CD14-positive monocyte (primary cell): ENCODE measurements around the gene DEAF1. TPM values are rescaled to one million over a fixed set of nuclear protein-coding genes. Genes with fewer than 3 reads are reported as not detected.

Experiments
- DNase-seq, 3 donors: peaks; one replicate each; pipeline ENCODE4 v3.0.0-alpha.2; 2011 to 2022
- H2AFZ ChIP-seq: 2 replicates; pipeline ENCODE4 v1.6.0; 2012; ENCODE audit warnings: mild to moderate bottlenecking, low read depth, low read length, inconsistent platforms; ENCODE audit not compliant: insufficient read depth, poor library complexity, severe bottlenecking
- H3K27ac ChIP-seq, 2 donors: 1 replicate in 1 of 2; 2 replicates in 1 of 2; pipeline ENCODE4 v1.5.1; 2012 to 2013; ENCODE audit warnings: low read length in 2 of 2, control low read depth in 1 of 2, inconsistent platforms in 1 of 2, low read depth in 1 of 2, mild to moderate bottlenecking in 1 of 2
- H3K27me3 ChIP-seq, 2 donors: one replicate each; pipeline versions ENCODE4 v1.6.0 to v1.6.1; 2011 to 2013; ENCODE audit warnings: low read length in 2 of 2; ENCODE audit not compliant: control insufficient read depth in 2 of 2, insufficient read depth in 2 of 2
- H3K36me3 ChIP-seq, 2 donors: replicated peaks in 1 of 2; 1 replicate in 1 of 2; 2 replicates in 1 of 2; pipeline versions ENCODE4 v1.5.1 to v1.6.1; 2012 to 2013; ENCODE audit warnings: low read length in 2 of 2, control low read depth in 1 of 2, inconsistent platforms in 1 of 2, mild to moderate bottlenecking in 1 of 2; ENCODE audit not compliant: insufficient read depth in 2 of 2, control insufficient read depth in 1 of 2
- H3K4me1 ChIP-seq, 2 donors: 1 replicate in 1 of 2; 2 replicates in 1 of 2; pipeline versions ENCODE4 v1.5.1 to v1.6.1; 2012 to 2013; ENCODE audit warnings: low read length in 2 of 2, control low read depth in 1 of 2, inconsistent platforms in 1 of 2, mild to moderate bottlenecking in 1 of 2, moderate library complexity in 1 of 2; ENCODE audit not compliant: insufficient read depth in 2 of 2, control insufficient read depth in 1 of 2
- H3K4me2 ChIP-seq: replicated peaks from 2 replicates; pipeline ENCODE3; 2012; ENCODE audit warnings: low read length, moderate library complexity, mild to moderate bottlenecking; ENCODE audit not compliant: poor library complexity, severe bottlenecking; ENCODE audit errors: extremely low read depth
- H3K4me3 ChIP-seq, 3 experiments: fragments of 200-600 bp in 1 of 3; sonication (generic) in 1 of 3; replicated peaks in 1 of 3; 1 replicate in 2 of 3; 2 replicates in 1 of 3; pipeline ENCODE4 v1.5.1; 2011 to 2013; ENCODE audit warnings: low read length in 3 of 3, mild to moderate bottlenecking in 3 of 3, control low read depth in 2 of 3, low read depth in 2 of 3, inconsistent platforms in 1 of 3, moderate library complexity in 1 of 3
- H3K79me2 ChIP-seq: 2 replicates; pipeline ENCODE4 v1.6.0; 2012; ENCODE audit warnings: mild to moderate bottlenecking, control low read depth, inconsistent platforms, low read length, moderate library complexity; ENCODE audit not compliant: insufficient read depth
- H3K9ac ChIP-seq: 2 replicates; pipeline ENCODE4 v1.6.0; 2017; ENCODE audit warnings: low read length, mild to moderate bottlenecking; ENCODE audit not compliant: insufficient read depth, poor library complexity, severe bottlenecking
- H3K9me3 ChIP-seq, 2 donors: replicated peaks in 1 of 2; 1 replicate in 1 of 2; 2 replicates in 1 of 2; pipeline versions ENCODE4 v1.5.1 to v1.6.1; 2012 to 2013; ENCODE audit warnings: low read length in 2 of 2, control low read depth in 1 of 2; ENCODE audit not compliant: control insufficient read depth in 1 of 2, insufficient read depth in 1 of 2
- H4K20me1 ChIP-seq: 2 replicates; pipeline ENCODE4 v1.6.0; 2012; ENCODE audit warnings: mild to moderate bottlenecking, low read length, control low read depth, moderate library complexity; ENCODE audit not compliant: insufficient read depth
- H3K27ac Mint-ChIP-seq, 7 donors: one replicate each; pipeline ENCODE4 v1.8.0; 2020; ENCODE audit warnings: mild to moderate bottlenecking in 7 of 7, mixed read lengths in 7 of 7, moderate library complexity in 6 of 7, inconsistent platforms in 2 of 7
- H3K27me3 Mint-ChIP-seq, 3 donors: one replicate each; pipeline ENCODE4 v1.8.0; 2021 to 2022; ENCODE audit warnings: low read depth in 3 of 3, mild to moderate bottlenecking in 3 of 3, mixed read lengths in 3 of 3, moderate library complexity in 3 of 3, inconsistent platforms in 1 of 3
- H3K36me3 Mint-ChIP-seq, 2 donors: one replicate each; pipeline ENCODE4 v1.8.0; 2020; ENCODE audit warnings: mixed read lengths in 2 of 2, inconsistent platforms in 1 of 2, mild to moderate bottlenecking in 1 of 2
- H3K4me1 Mint-ChIP-seq: one replicate; pipeline ENCODE4 v1.8.0; 2020; ENCODE audit warnings: mild to moderate bottlenecking, mixed read lengths
- H3K4me3 Mint-ChIP-seq, 2 donors: one replicate each; pipeline ENCODE4 v1.8.0; 2020; ENCODE audit warnings: mild to moderate bottlenecking in 2 of 2, mixed read lengths in 2 of 2, moderate library complexity in 1 of 2
- H3K9me3 Mint-ChIP-seq, 7 donors: one replicate each; pipeline ENCODE4 v1.8.0; 2020 to 2022; ENCODE audit warnings: mixed read lengths in 7 of 7, mild to moderate bottlenecking in 6 of 7, moderate library complexity in 6 of 7, inconsistent platforms in 2 of 7
- CTCF ChIP-seq: fragments of 200-600 bp; IDR thresholded peaks from one replicate; pipeline ENCODE4 v1.8.0; 2022; ENCODE audit warnings: antibody characterized with exemption, mild to moderate bottlenecking
- WGBS: methylation state at CpG from one replicate; pipeline ENCODE4 v1.1.5; 2013; ENCODE audit warnings: missing lambda C conversion rate; ENCODE audit not compliant: insufficient coverage; 5-methylcytosine and 5-hydroxymethylcytosine counted together
- intact Hi-C, 2 donors: fragments of 100-400 bp; cut with micrococcal nuclease; formaldehyde crosslinking; loops; one replicate each; pipeline versions ENCODE4 v1.15.0 to v1.15.1; 2023
- polyA plus RNA-seq, 3 donors: library from polyadenylated mRNA; depleted of rRNA in 1 of 3; unstranded in 2 of 3; stranded (reverse) in 1 of 3; fragments of 300-500 nt in 2 of 3; fragments of >200 nt in 1 of 3; fragmentation: Illumina TruSeq in 2 of 3; gene quantifications; 1 replicate in 2 of 3; 2 replicates in 1 of 3; pipeline ENCODE4 v1.2.3, GENCODE V29; 2012 to 2021

The DEAF1 gene
- polyA plus RNA-seq, 3 donors = 18.0 to 22.3 (median 22.2) TPM

- H3K27ac ChIP-seq = no peak overlapping the region
- H2AFZ ChIP-seq = no peak overlapping the region
- DNase-seq = no peak
- H3K4me1 ChIP-seq = peaks cover 18 to 24% of the 10 kb centered on the region in 2 donors
- H4K20me1 ChIP-seq = peaks cover 3% of the 10 kb centered on the region
- Mint-ChIP-seq H3K27me3 (peaks cover 14 to 21% (median 21%) of the 10 kb centered on the region in 3 donors), H3K9me3 (peaks cover 0 to 5% (median 0%) of the 10 kb centered on the region in 7 donors), H3K36me3 (peaks cover 0 to 23% of the 10 kb centered on the region in 2 donors), H3K4me1 (peaks cover 21% of the 10 kb centered on the region), H3K4me3 (no peak overlapping the region), H3K27ac (no peak overlapping the region)
- H3K9me3 ChIP-seq = no peaks in the 10 kb centered on the region
- WGBS = 92% methylated on average over 27 of the region's 27 CpGs
- H3K4me3 ChIP-seq = no peak overlapping the region
- no peak overlapping the region for H3K4me2 ChIP-seq
- TF ChIP-seq CTCF = no peak
- no peak overlapping the region for H3K9ac ChIP-seq
- intact Hi-C loops = no loop called here
- H3K79me2 ChIP-seq = no peaks in the 10 kb centered on the region
- peaks cover 0 to 2% of the 10 kb centered on the region in 2 donors for H3K36me3 ChIP-seq
- peaks cover 2 to 18% of the 10 kb centered on the region in 2 donors for H3K27me3 ChIP-seq
Measured at GRCh38 chr11:621838-622237, 73.2 kb downstream of the DEAF1 start.

GRCh38 chr11:620935-621814, 73.8 kb downstream of the DEAF1 start:
- H4K20me1 ChIP-seq = peaks cover 3% of the 10 kb centered on the region
- Mint-ChIP-seq H3K9me3 (peaks cover 0 to under 1% (median 0%) of the 10 kb centered on the region in 7 donors), H3K4me1 (peaks cover 27% of the 10 kb centered on the region), H3K36me3 (peaks cover 0 to 23% of the 10 kb centered on the region in 2 donors), H3K27ac (no peak overlapping the region), H3K4me3 (no peak overlapping the region), H3K27me3 (peaks cover 8 to 15% (median 14%) of the 10 kb centered on the region in 3 donors)
- H3K9ac ChIP-seq = no peak overlapping the region
- peaks cover 0 to 2% of the 10 kb centered on the region in 2 donors for H3K36me3 ChIP-seq
- TF ChIP-seq CTCF = no peak
- H3K9me3 ChIP-seq = no peaks in the 10 kb centered on the region
- H2AFZ ChIP-seq = no peak overlapping the region
- intact Hi-C loops = no loop called here
- H3K4me3 ChIP-seq = no peak overlapping the region
- no peak overlapping the region for H3K27ac ChIP-seq
- 80% methylated on average over 39 of the region's 45 CpGs for WGBS
- no peak for DNase-seq
- peaks cover 25 to 30% of the 10 kb centered on the region in 2 donors for H3K4me1 ChIP-seq
- no peaks in the 10 kb centered on the region for H3K79me2 ChIP-seq
- H3K4me2 ChIP-seq = peak overlapping the region; percentile 27
- H3K27me3 ChIP-seq = peaks cover 0 to 12% of the 10 kb centered on the region in 2 donors
